ENCODE measurements around the gene MPZL3. TPM values are rescaled to one million over a fixed set of nuclear protein-coding genes. Genes with fewer than 3 reads are reported as not detected.

The MPZL3 gene
- 1 to 10 TPM; 5.5 to 9.2 (median 6.4) TPM for polyA plus RNA-seq (ENCODE audit: insufficient read depth in 1 of 5, insufficient read length in 5 of 5, low replicate concordance in 1 of 5)
- long read RNA-seq, donor 1, partial matches to known transcripts: 0 of 1 reads
- long read RNA-seq, donor 1, other reads (novel, unspliced or antisense): 0 of 1 reads
- long read RNA-seq, donor 2: 0 reads
- long read RNA-seq, donor 3, partial matches to known transcripts: 0 of 1 reads
- long read RNA-seq, donor 3, other reads (novel, unspliced or antisense): 0 of 1 reads
- long read RNA-seq, donor 4: 0 reads
- long read RNA-seq, donor 5, partial matches to known transcripts: 0 of 1 reads
- long read RNA-seq, donor 5, other reads (novel, unspliced or antisense): 0 of 1 reads
- long read RNA-seq, donor 6, partial matches to known transcripts: 0 of 2 reads
- long read RNA-seq, donor 6, other reads (novel, unspliced or antisense): 0 of 2 reads
- long read RNA-seq, donor 7, partial matches to known transcripts: 0 of 3 reads
- long read RNA-seq, donor 7, other reads (novel, unspliced or antisense): 0 of 3 reads
- long read RNA-seq, donor 8: 0 reads

- peak; percentile 91 to 92 for DNase-seq
Observed at GRCh38 chr11:118251858-118252652, at the start of gene MPZL3. MPZL3 (minus strand) TSS chr11:118252365; CDS start chr11:118252294, 71 bp downstream.

GRCh38 chr11:118301600-118302195 lies 49.5 kb upstream of the MPZL3 start:
- no peak for DNase-seq

GRCh38 chr11:118295815-118296454 lies 43.8 kb upstream of the MPZL3 start:
- DNase-seq: no peak

GRCh38 chr11:118295199-118295598 lies 43.0 kb upstream of the MPZL3 start:
- DNase-seq: no peak

GRCh38 chr11:118294053-118294452 lies 41.9 kb upstream of the MPZL3 start:
- no peak for DNase-seq

GRCh38 chr11:118291477-118292135 lies 39.4 kb upstream of the MPZL3 start:
- no peak for DNase-seq

GRCh38 chr11:118290923-118291322 lies 38.8 kb upstream of the MPZL3 start:
- DNase-seq: no peak

GRCh38 chr11:118289401-118289800 lies 37.2 kb upstream of the MPZL3 start:
- no peak for DNase-seq

GRCh38 chr11:118287006-118287405 lies 34.8 kb upstream of the MPZL3 start:
- DNase-seq: no peak

- no peak for DNase-seq
Observed at GRCh38 chr11:118286545-118286944, 34.4 kb upstream of the MPZL3 start.

GRCh38 chr11:118283756-118284350 lies 31.7 kb upstream of the MPZL3 start:
- no peak for DNase-seq

- DNase-seq: no peak
Observed at GRCh38 chr11:118283037-118283636, 31.0 kb upstream of the MPZL3 start.

GRCh38 chr11:118282606-118283005 lies 30.4 kb upstream of the MPZL3 start:
- DNase-seq: no peak

- no peak for DNase-seq
Observed at GRCh38 chr11:118281284-118281683, 29.1 kb upstream of the MPZL3 start.

GRCh38 chr11:118277312-118277711 lies 25.1 kb upstream of the MPZL3 start:
- DNase-seq: no peak

GRCh38 chr11:118276422-118276821 lies 24.3 kb upstream of the MPZL3 start:
- DNase-seq: no peak

GRCh38 chr11:118275176-118275575 lies 23.0 kb upstream of the MPZL3 start:
- DNase-seq: no peak

- no peak for DNase-seq
Observed at GRCh38 chr11:118274186-118274585, 22.0 kb upstream of the MPZL3 start.

- no peak for DNase-seq
Observed at GRCh38 chr11:118272001-118272400, 19.8 kb upstream of the MPZL3 start.

- no peak for DNase-seq
Observed at GRCh38 chr11:118267486-118267885, 15.3 kb upstream of the MPZL3 start.
